Right lobe of liver (tissue), 4 donors: Measurements from ENCODE around the gene DDX24.

Experiments used
- CTCF ChIP-seq, 4 donors: fragments of 200-600 bp in 3 of 4; fragments of 450-650 bp in 1 of 4; IDR thresholded peaks; one replicate each; pipeline versions ENCODE4 v1.5.1 to v1.8.0; 2016 to 2022; ENCODE audit warnings: antibody characterized with exemption in 4 of 4, mild to moderate bottlenecking in 2 of 4
- POLR2A ChIP-seq: fragments of 450-650 bp; IDR thresholded peaks from one replicate; pipeline ENCODE4 v1.6.1; 2017; ENCODE audit warnings: antibody characterized with exemption, mild to moderate bottlenecking
- donor health status: DM: no; HTN: no; CAD: no.
- donor health status: DM: no; HTN: no; CAD: no.
- donor health status: DM: no; HTN: yes; CAD: no.

- TF ChIP-seq CTCF (IDR thresholded peaks at IDR 0.05) (no peak), POLR2A (no peak)
Measured at GRCh38 chr14:94008234-94008633, 72.8 kb downstream of the DDX24 start.
